MG63 (cell line): ENCODE measurements around the gene ADORA3. TPM values are rescaled to one million over a fixed set of nuclear protein-coding genes. Genes with fewer than 3 reads are reported as not detected.

Experiments
- DNase-seq: peaks from one replicate; pipeline ENCODE4 v3.0.0-alpha.2; 2020
- H3K27me3 ChIP-seq: fragments of 250-450 bp; sonication (Bioruptor Pico); 2 replicates; pipeline ENCODE4 v1.5.1; 2020; ENCODE audit warnings: mild to moderate bottlenecking, moderate library complexity
- H3K36me3 ChIP-seq: fragments of 250-450 bp; sonication (Bioruptor Pico); 2 replicates; pipeline ENCODE4 v1.5.1; 2020; ENCODE audit warnings: mild to moderate bottlenecking, moderate library complexity
- H3K4me3 ChIP-seq: fragments of 250-450 bp; sonication (Bioruptor Pico); 2 replicates; pipeline ENCODE4 v1.5.1; 2020; ENCODE audit warnings: mild to moderate bottlenecking, moderate library complexity
- H3K9me3 ChIP-seq: fragments of 250-450 bp; sonication (Bioruptor Pico); 2 replicates; pipeline ENCODE4 v1.5.1; 2020; ENCODE audit warnings: mild to moderate bottlenecking, moderate library complexity
- total RNA-seq: library from RNA; depleted of rRNA; stranded (reverse); fragments of >200 nt; shearing (Covaris generic); gene quantifications from 2 replicates; pipeline ENCODE4 v1.2.3, GENCODE V29; 2014; ENCODE audit warnings: low replicate concordance

ADORA3 gene
- total RNA-seq, 1 experiment from 2014 or later, result not detected

GRCh38 chr1:111486431-111486830, 17.0 kb downstream of the ADORA3 start:
- no peak overlapping the region for H3K4me3 ChIP-seq
- H3K27me3 ChIP-seq, result no peaks in the 10 kb centered on the region
- no peaks in the 10 kb centered on the region for H3K36me3 ChIP-seq
- DNase-seq, result no peak
- no peaks in the 10 kb centered on the region for H3K9me3 ChIP-seq

GRCh38 chr1:111484391-111485026, 18.9 kb downstream of the ADORA3 start:
- Histone ChIP-seq H3K9me3 (no peaks in the 10 kb centered on the region), H3K27me3 (no peaks in the 10 kb centered on the region), H3K36me3 (no peaks in the 10 kb centered on the region), H3K4me3 (no peak overlapping the region)
- DNase-seq, result no peak

- Histone ChIP-seq H3K4me3 (no peak overlapping the region), H3K9me3 (no peaks in the 10 kb centered on the region), H3K36me3 (no peaks in the 10 kb centered on the region), H3K27me3 (no peaks in the 10 kb centered on the region)
- DNase-seq, result no peak
Observed at GRCh38 chr1:111483876-111484275, 19.6 kb downstream of the ADORA3 start.

GRCh38 chr1:111483166-111483565, 20.3 kb downstream of the ADORA3 start:
- no peaks in the 10 kb centered on the region for H3K9me3 ChIP-seq
- H3K4me3 ChIP-seq, result no peak overlapping the region
- H3K27me3 ChIP-seq, result no peaks in the 10 kb centered on the region
- no peak for DNase-seq
- H3K36me3 ChIP-seq, result no peaks in the 10 kb centered on the region

- H3K9me3 ChIP-seq, result no peaks in the 10 kb centered on the region
Observed at GRCh38 chr1:111481387-111482221, 21.8 kb downstream of the ADORA3 start.

GRCh38 chr1:111480674-111481073, 22.8 kb downstream of the ADORA3 start:
- Histone ChIP-seq H3K9me3 (no peaks in the 10 kb centered on the region), H3K36me3 (no peaks in the 10 kb centered on the region; the same call in 1 of the 2 replicates), H3K27me3 (no peaks in the 10 kb centered on the region), H3K4me3 (no peak overlapping the region)
- DNase-seq, result no peak

More at GRCh38 chr1:111481387-111482221, 21.8 kb downstream of the ADORA3 start:
- no peaks in the 10 kb centered on the region for H3K27me3 ChIP-seq
- DNase-seq, result peak; percentile 43
- H3K36me3 ChIP-seq, result no peaks in the 10 kb centered on the region; the same call in 1 of the 2 replicates
- no peak overlapping the region for H3K4me3 ChIP-seq

GRCh38 chr1:111476761-111477309, 26.6 kb downstream of the ADORA3 start:
- Histone ChIP-seq H3K27me3 (no peaks in the 10 kb centered on the region), H3K9me3 (no peaks in the 10 kb centered on the region), H3K36me3 (no peaks in the 10 kb centered on the region; the same call in 1 of the 2 replicates), H3K4me3 (no peak overlapping the region)
- DNase-seq, result no peak

- Histone ChIP-seq H3K4me3 (no peak overlapping the region), H3K36me3 (no peaks in the 10 kb centered on the region; the same call in none of the 2 replicates), H3K27me3 (no peaks in the 10 kb centered on the region), H3K9me3 (no peaks in the 10 kb centered on the region)
- no peak for DNase-seq
Observed at GRCh38 chr1:111476214-111476613, 27.2 kb downstream of the ADORA3 start.

- Histone ChIP-seq H3K36me3 (no peaks in the 10 kb centered on the region; the same call in none of the 2 replicates), H3K4me3 (no peak overlapping the region), H3K27me3 (no peaks in the 10 kb centered on the region), H3K9me3 (no peaks in the 10 kb centered on the region)
- no peak for DNase-seq
Observed at GRCh38 chr1:111475701-111476100, 27.7 kb downstream of the ADORA3 start.

GRCh38 chr1:111474521-111474920, 28.9 kb downstream of the ADORA3 start:
- no peak overlapping the region for H3K4me3 ChIP-seq
- no peaks in the 10 kb centered on the region for H3K27me3 ChIP-seq
- peaks cover 5% of the 10 kb centered on the region for H3K36me3 ChIP-seq
- DNase-seq, result no peak
- no peaks in the 10 kb centered on the region for H3K9me3 ChIP-seq

GRCh38 chr1:111474106-111474505, 29.3 kb downstream of the ADORA3 start:
- H3K27me3 ChIP-seq, result no peaks in the 10 kb centered on the region
- H3K4me3 ChIP-seq, result no peak overlapping the region
- peaks cover 6% of the 10 kb centered on the region for H3K36me3 ChIP-seq
- DNase-seq, result no peak
- H3K9me3 ChIP-seq, result no peaks in the 10 kb centered on the region

- Histone ChIP-seq H3K36me3 (peaks cover 22% of the 10 kb centered on the region), H3K4me3 (no peak overlapping the region), H3K9me3 (no peaks in the 10 kb centered on the region), H3K27me3 (no peaks in the 10 kb centered on the region)
- DNase-seq, result no peak
Observed at GRCh38 chr1:111471538-111471937, 31.9 kb downstream of the ADORA3 start.

- Histone ChIP-seq H3K36me3 (peaks cover 22% of the 10 kb centered on the region), H3K4me3 (no peak overlapping the region), H3K9me3 (no peaks in the 10 kb centered on the region), H3K27me3 (no peaks in the 10 kb centered on the region)
- no peak for DNase-seq
Observed at GRCh38 chr1:111471012-111471411, 32.4 kb downstream of the ADORA3 start.

- H3K9me3 ChIP-seq, result no peaks in the 10 kb centered on the region
- no peaks in the 10 kb centered on the region for H3K27me3 ChIP-seq
- H3K4me3 ChIP-seq, result no peak overlapping the region
- H3K36me3 ChIP-seq, result peaks cover 25% of the 10 kb centered on the region
- no peak for DNase-seq
Observed at GRCh38 chr1:111470596-111470995, 32.8 kb downstream of the ADORA3 start.

GRCh38 chr1:111469539-111469938, 33.9 kb downstream of the ADORA3 start:
- no peak for DNase-seq

GRCh38 chr1:111468717-111469100, 34.7 kb downstream of the ADORA3 start:
- H3K36me3 ChIP-seq, result peaks cover 30% of the 10 kb centered on the region
- no peak for DNase-seq
- no peaks in the 10 kb centered on the region for H3K27me3 ChIP-seq
- no peak overlapping the region for H3K4me3 ChIP-seq
- H3K9me3 ChIP-seq, result no peaks in the 10 kb centered on the region

More at GRCh38 chr1:111469539-111469938, 33.9 kb downstream of the ADORA3 start:
- Histone ChIP-seq H3K27me3 (no peaks in the 10 kb centered on the region), H3K9me3 (no peaks in the 10 kb centered on the region), H3K36me3 (peaks cover 30% of the 10 kb centered on the region), H3K4me3 (no peak overlapping the region)
